Activated CD4-positive, alpha-beta T cell treated with anti-CD3 and anti-CD28 coated beads, Interleukin-2, Interleukin-6, amounts not matched to agents 100 ng/mL and 50 ng/mL, durations not matched to agents 16 hours and 8 hours (primary cell): Measurements from ENCODE around the gene TSHZ1.

Experiments used
- DNase-seq: peaks from one replicate; pipeline ENCODE4 v3.0.0-alpha.2; 2020

The TSHZ1 gene

DNA sequence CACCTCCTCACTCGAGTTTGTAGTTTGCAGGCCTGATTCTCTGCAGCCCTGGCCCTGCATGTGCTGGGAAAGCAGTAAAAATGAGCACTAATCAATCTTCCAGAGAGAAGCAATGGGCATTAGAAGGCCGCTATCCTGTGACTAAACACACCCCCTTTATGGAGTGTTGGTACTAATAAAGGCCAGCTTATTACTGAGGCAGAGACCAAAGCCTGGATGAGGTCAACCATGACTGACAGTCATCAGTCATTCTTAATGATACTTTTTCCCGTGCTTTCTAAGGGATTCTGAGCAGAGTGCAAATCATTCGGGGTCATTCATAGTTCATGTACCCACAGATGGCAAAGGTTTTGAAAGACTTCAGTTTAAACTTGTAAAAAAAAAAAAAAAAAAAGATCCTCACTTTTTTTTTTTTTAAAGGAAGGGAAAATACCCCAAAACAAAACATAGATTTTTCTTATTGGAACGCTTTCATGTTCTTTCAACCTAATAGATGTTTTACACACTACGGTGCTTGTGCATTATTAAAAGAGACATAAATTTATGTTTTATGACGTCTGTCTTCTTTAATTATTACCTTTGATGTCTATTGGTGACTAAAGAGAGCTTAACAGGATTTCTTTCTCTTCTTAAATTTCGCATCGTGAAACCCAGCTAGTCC lies 13.2 kb downstream of the TSHZ1 start:
- DNase-seq, result no peak

DNA sequence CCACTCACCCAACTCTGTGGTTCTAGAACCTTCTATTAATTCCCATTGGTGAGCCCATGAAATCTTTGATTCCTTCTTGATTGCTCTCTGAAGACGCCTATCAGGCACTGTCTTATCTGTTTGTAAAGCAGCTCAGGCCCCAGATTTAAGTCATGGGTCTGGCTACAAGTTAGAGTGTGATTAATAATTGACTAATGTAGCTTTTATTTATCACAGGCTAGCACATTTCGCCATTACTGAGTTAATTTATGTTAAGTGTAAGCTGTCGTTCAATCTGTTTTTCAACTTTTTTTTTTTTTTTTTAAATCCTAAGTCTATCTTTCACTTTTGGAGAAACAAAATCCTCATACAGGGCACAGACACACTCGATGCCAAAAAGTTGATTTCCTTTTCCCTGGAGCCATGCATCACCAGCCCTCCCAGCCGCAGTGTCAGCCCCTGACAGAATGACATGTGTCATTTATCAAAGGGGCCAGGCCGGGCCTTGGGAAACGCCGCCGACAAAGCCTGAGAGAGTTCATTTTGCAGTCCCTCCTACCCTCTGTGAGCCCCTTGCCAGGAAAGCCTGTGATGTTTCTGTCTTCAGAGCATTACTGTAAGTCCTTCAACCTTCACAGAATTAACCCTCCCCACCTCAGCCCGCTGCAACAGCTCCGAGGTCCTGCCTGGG lies 15.8 kb downstream of the TSHZ1 start:
- DNase-seq, result no peak

DNA sequence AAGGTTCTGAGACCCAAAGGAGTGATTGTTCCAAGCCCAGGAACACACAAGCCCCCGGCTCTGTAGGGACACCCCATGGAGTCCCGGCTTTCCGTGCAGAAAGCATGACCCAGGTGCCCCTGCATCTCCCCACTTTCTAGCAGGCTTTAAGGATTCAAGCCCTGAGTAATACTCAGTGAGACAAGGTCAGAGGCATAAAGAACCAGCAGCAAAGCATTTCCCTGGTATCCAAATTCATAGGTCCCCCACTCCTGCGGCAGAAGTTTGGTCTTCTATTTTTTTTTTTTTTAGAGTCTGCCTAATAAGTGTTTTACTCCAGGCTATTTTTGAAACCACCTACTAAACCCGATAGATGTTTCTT lies 16.3 kb downstream of the TSHZ1 start:
- no peak for DNase-seq

DNA sequence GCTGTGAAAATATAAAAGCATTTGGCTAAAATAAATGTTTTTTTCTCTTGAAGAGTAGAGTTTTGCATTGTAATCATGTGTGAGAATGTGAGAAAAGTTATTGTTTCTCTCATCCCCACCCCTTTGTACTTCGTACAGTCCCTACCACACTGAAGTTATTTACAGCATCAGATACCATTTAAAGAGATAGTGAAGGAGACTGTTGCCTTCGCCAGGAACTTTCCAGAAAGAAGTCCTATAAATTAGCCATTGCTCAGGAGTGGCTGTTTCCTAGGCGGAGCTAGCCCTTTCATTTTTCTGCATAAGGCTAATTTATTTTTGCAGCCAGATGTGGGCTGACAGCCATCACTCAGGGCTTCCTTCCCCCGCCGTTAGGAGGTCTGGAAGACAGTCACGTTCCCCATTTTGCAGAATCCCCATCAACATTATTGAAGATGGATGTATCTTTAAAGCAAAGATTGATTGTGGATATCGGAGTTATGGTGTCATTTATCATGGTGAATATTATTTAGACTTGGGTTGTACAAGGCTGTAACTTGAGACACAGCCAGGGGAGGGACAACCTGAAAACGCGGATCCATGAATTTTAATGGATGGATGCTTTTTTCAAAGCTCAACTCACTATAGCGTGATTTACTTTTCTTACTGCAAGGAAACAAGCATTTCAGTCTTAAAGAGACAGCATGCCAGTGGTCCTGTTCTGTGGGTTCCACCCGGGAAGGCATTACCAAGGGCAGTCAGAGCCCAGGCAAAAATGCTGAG lies 17.1 kb downstream of the TSHZ1 start:
- DNase-seq, result no peak

DNA sequence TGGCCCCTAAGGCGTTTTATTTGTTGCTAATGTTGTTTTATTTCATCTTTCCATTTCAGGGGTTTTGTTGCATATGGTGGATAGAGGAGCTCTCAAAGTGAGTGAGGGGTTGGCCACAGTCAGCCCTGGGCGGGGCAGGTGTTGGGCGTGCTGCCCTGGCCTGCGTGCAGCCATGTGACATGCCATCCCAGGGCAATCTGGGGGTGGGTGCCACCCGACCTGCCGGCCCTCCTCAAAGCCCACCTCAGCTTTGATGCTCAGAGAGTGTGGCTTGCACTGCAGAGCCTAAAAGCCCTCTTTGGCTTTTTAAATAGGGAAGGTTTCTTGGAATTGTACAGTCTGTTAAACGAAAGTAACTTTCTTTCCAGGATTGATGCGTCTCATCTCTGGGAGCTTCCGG lies 18.4 kb downstream of the TSHZ1 start:
- DNase-seq, result no peak

DNA sequence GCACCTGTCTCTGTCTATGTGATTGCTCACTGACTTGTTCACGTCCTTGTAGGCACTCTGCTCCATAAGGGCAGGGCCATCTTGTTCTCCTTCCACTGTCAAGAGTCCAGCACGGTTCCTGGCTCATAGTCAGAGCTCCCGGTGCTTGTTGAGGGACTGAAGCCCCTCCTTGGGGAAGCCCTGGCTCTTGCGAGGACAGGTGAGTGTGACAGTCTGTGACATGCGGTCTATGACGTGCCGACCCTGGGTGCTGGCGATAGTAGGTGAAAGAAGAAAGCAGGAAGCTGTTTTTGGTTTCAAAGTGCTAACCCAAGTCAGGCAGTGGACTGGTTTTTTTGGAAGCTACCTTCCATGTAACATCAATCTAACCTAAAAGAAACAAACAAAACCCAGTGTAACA lies 18.8 kb downstream of the TSHZ1 start:
- no peak for DNase-seq

DNA sequence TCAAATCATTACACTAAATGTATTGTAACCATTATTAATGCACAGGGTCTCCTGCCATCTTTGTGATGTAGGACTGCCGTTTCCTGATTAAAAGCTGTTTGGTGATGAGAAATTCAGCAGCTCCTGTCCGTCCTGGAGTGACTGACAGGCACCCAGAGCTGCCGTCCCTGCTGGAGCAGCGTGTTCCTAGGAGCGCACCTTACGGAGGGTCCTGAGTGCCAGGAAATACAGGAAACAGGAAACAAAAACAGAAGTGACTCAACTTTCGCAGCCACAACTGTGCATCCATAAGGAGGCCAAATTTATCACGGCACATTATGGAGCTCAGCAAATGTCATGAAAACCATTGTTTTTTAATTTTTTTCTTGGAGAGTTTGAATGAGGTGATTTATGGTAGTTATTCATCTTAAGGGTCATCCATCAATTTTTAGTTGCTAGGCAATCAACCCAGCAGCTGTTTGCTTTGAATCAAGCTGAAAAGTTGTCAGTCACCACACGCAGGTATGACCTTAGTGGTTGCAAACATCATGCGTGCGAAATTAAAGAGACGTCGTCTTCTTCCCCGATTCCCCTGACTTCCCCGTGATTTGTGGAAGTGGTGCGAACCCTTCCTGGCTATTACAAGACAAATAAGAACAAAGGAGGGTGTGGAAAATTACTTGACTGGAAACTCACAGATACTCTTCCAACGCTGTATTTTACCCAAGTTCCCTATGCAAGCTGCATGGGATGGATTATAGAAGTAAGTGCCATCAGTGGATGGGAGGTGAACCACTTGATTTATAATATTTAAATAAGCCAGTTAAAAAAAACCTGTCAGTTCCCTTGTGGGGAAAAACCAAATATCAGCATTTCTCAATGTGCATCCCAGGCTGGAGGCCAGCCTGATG lies 19.8 kb downstream of the TSHZ1 start:
- no peak for DNase-seq

DNA sequence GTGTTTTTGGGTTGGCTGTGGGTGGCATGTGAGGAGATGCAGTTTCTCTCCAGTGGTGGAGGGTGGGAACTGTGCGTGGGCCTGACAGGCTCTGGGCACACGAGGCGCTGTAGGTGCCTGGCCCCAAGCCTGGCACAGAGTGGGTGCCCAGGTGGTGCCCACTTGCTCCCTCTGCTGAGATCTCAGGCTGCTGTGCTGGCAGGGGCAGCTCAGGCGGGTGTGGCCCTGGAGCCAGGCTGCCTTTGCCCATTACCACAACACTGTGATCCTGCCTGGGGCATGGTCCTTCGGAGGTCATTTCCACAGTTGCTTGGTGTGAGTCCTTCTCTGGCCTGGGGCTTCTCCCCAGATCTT lies 20.4 kb downstream of the TSHZ1 start:
- DNase-seq, result no peak

DNA sequence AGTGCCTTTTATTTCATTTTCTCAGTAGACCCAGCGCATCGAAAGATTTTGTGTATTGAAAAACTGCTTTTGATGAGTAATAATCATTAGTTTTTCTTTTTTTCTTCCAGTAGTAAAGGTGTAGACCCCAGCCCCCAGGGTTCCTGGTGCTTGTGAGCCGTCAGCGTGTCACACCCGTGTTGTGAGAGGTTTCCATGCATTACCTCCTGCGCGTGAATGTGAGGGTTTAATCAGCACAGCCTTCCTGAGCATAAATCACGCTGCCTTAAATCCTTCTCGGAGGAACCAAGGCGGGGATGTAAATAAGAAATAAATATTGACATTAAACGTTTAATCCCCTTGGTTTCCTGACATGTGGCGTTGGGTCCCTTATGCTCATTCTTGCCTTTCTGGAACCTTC lies 24.3 kb downstream of the TSHZ1 start:
- no peak for DNase-seq

DNA sequence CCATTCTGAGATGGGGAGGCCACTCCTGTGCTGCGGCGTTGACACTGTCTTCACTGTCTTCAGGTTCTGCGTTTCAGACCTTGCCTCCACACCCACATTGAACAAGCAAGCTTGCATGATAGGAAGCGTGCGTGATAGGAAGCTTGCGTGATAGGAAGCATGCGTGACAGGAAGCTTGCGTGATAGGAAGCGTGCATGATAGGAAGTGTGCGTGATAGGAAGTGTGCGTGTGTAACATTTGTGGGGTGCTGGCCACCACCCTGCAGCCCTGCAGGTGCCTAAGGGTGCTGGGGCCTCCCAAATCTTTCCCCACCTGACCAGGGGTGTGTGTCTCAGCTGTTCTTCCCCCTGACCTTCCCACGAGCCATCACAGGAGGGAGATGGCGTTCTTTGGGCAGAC lies 25.3 kb downstream of the TSHZ1 start:
- DNase-seq, result no peak

DNA sequence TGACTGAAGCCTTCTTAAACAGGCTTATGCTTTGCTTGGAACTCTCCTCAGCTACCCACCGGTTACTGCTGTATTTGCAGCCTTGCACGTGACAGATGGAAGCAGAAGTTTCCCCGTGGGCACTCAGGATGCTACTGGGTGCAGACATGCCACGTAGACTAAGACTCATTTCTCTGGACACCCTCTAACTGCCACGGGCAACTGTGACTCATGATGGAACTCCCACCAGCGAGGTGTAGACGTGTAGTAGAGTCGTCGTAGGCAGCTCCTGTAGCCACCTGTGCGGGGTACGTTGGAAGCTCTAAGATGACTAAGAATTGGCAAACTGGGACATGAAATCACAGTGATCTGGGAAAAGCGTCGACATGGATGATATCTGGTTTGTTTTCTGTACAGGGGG lies 27.5 kb downstream of the TSHZ1 start:
- DNase-seq, result no peak

DNA sequence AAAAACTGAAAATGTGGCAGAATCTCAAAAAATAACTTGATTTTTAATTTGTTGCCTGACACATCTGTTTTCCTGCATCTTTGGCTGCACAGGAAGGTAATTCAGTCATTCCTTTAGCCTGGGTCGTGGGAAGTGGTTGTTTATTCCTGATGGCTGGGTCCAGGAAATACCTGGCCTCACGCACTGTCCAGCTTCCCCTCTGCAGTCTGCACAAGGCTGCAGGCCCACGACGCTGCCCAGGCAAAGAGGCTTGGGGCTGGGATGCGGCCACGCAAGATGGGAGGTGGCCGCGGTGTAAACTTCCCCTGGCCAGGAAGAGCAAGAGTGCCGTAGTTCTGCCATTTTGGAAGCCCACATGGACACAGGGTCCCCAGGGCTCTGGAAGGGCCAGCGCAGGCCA lies 28.2 kb downstream of the TSHZ1 start:
- DNase-seq, result no peak

DNA sequence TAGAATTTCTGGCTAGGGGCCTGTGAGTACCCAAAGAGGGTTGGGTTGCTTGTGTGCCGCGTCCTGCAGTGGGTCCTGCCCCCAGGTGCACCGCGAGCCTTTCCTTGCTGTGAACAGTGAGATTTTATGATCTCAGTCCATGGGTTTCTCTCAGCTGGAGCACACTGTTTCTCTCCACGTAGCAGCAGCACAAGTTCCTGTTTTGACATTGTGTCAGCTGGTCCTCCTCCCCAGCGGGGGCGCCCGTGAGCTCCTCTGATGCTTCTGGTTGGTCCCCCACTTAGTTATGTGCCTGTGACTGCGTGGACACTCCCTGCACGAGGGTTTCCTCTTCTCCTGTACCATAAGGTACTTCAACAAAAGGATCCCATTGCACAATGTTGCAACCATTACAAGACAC lies 29.8 kb downstream of the TSHZ1 start:
- no peak for DNase-seq

DNA sequence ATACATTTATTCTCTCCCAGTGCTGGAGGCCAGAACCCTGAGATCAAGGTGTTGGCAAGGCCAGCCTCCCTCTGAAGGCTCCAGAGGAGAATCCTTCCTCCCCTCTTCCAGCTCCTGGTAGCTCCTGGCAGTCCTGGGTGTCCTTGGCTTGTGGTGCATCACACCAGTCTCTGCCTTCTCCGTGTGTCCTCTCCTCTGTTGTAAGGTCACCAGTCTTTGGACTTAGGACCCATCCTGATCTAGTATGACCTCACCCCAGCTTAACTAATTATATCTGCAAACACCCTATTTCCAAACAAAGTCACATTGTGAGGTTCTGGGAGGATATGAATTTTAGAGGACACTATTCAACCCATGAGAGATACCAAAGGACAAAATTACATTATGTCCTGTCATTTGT lies 31.1 kb downstream of the TSHZ1 start:
- DNase-seq, result no peak

DNA sequence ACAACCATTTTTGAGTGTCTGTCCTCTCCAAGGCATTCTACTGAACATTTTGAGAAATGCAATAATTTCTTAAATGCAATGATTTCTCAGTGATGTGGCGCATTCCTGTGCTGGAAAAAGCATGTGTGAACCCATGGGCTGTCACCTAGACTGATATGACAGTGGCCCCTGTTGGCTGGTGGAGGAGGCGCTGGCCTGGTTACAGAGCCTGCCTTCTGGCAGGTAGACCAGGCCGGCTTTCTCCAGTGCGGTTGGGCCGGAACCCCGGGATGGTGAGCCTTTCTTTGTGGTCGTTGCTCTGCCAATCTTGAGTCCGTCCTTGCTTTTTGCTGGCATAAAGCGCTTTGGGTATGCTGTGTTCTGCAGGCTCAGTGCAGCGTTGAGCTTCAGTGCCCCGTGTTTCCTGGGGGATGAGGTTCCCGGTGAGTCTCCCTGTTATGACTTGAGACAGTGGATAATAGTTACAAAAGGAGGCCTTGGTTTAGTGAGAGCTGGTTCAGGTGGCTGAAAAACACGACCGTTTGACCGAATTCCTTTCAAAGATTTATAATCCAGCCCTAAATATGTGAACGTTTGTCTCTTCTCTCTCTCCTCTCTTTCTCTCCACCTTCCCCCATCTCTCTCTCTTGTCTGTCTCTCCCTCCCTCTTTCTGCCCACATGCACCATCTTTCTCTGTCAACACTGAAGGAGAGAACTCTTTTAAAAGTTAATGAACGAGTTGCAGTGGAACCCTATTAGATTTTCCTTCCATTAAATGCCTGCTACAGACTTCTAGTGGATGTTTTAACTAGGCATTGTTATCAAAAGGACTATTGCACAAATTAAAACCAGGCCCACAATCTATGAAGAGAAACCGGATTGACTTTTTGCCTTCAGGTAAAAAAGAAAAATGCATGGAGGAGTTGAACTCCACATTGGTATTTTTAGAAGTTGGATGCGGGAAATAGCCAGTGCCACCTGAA lies 34.0 kb downstream of the TSHZ1 start:
- DNase-seq, result no peak

DNA sequence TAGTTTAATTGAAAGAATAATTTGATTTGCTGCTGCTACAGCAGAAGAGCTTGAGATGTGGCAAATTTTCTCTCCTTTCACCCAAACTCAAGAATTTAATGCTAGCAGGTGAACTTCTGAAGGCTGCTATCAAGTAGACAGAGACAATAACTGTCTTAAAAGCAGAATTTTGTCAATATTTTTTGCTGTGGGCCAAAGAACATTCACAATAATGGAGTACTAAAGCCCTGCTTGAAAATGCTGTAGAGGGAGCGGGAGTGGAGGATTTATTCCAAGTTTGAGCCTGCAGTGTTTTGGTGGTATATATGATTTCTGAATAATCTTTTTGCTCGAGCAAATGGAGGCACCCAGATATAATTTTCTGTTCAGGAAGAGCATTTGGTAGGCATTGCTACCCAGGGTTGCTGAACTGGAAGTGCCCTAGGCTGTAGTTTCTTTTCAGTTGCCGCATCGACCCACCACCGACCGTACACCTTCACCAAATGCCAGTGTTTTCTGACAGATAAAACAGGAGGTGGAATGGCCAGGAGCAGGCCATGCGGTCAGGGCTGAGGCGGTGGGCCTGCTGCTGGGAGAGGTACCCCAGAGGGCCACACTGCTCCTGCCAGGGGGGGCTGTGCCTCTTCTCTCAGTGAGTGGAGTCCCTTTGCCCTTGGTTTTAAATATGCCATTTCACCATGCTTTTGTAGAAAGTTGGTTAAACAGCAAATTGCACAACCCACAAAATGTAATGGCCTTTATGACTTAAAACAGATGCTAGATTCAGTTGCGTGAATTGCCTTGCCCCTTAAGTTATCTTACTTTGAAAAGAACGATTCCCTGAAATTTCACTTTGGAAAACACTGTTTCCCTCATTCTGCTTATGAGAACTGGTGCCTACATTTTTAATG lies 36.4 kb downstream of the TSHZ1 start:
- DNase-seq, result peak; percentile 13

DNA sequence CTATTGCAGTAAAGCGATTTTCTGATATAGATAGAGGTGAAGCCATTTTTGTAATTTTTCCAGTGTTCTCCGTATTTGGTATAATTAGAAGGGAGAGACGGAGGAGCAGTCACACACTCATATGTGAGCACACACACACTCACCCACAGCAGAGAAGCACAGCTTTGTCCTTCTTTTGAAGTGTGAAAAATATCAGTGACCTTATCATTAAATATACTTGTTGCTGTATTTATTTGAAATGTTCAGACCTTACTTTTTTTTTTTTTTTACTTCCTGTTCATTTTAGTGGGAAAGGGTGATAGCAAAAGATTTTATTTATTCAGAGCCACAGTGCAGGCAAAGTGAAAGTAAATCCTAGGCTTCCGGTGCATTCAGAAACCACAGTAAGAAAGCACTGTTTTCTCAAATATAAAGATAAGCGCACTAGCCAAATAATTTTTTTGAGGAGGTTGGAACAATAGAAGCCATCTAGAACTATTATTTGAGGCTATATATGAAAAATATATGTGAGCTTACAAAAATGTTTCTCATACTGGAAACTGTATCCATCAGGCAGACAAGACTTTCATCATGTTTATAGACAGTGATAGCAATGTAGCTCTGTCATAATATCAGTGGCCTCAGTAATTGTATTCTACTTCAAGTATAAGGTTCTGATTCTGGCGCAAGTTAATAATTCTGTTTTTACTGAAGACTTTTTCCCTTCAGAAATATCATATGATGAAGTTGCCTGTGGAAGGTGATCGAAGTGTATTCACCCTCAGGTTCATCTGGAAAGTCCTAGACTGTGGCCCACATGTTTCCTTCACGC lies 37.2 kb downstream of the TSHZ1 start:
- peak; percentile 46 for DNase-seq

DNA sequence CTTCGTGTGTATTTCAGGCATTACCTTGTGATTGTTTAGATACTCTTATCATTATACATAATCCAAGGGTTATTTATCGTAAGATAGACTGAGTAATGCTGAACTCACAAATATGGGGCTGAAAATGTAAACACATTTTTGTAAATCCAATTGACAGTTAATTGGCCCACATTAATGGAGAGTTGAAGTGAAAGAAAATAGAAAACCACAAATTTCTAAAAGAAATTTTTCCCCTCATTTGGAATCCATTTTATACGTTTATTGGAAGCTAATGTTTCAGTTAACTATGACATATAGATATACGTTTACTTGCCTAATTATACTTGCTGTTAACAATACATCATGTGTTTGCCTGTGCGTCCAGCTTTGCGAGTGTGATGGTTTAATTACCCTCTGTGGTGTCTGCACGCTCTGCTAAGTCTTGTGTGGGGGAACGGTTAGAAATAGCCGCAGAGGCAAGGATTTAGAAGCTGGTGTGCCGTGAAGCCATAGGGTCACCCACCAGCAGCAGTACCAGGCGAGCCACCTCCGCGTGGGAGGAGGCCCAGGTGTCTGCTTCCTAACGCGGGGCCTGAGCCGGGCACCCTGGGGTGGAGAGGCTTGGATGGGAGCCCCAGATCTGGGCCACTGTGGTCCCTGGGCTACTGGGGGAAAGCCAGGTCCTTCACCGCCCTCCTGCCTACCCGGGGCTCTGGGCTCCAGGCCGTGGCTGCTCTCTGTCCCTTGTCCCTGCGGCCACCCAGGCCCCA lies 38.0 kb downstream of the TSHZ1 start:
- no peak for DNase-seq

DNA sequence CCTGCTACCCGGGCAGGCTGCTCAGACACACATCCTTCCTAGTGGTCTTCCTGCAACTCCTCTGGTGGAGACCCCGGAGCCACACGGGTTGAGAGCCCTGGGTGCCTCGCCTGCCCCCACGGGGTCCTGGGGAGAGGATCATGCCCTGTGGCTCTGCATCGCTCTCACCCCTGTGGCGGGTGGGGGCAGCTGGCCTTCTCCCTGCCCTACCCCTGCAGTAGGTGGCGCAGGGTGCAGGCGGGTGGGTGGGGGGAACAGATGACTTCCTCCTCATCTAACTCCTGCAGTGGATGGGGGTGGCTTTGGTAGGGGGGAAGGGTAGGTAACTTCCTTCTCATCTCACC lies 38.5 kb downstream of the TSHZ1 start:
- no peak for DNase-seq
